Neural cell (in vitro differentiated cells): ENCODE data around the gene P2RY6.

ENCODE experiments used
- CTCF ChIP-seq: fragments of 450-650 bp; IDR thresholded peaks from 2 replicates; pipeline ENCODE4 v1.5.1; 2014; ENCODE audit warnings: antibody characterized with exemption, mild to moderate bottlenecking, moderate library complexity; ENCODE audit not compliant: poor library complexity, severe bottlenecking
- MXI1 ChIP-seq: fragments of 450-650 bp; conservative IDR thresholded peaks from 2 replicates; pipeline ENCODE4 v1.6.1; 2014; ENCODE audit warnings: antibody characterized with exemption, mild to moderate bottlenecking; ENCODE audit not compliant: poor library complexity, severe bottlenecking
- POLR2AphosphoS5 ChIP-seq: IDR thresholded peaks from 2 replicates; pipeline ENCODE4 v1.6.1; 2012
- RAD21 ChIP-seq: fragments of 450-650 bp; conservative IDR thresholded peaks from 2 replicates; pipeline ENCODE4 v1.6.1; 2014; ENCODE audit warnings: antibody characterized with exemption, mild to moderate bottlenecking, moderate library complexity
- REST ChIP-seq: IDR thresholded peaks from 2 replicates; pipeline ENCODE4 v1.6.1; 2012; ENCODE audit warnings: borderline replicate concordance

GRCh38 chr11:73268671-73269271 is 3.4 kb upstream of the P2RY6 start:
- no peak for TF ChIP-seq CTCF
- TF ChIP-seq REST: no peak
- TF ChIP-seq MXI1: no peak
- no peak for TF ChIP-seq POLR2AphosphoS5
- no peak for TF ChIP-seq RAD21
